OCI-LY1 (cell line): Measurements from ENCODE around the gene OLIG1.

Experiments used
- H2AFZ ChIP-seq: fragments of 200-600 bp; sonication (generic), shearing (Covaris generic); 2 replicates; pipeline ENCODE4 v1.6.0; 2014; ENCODE audit warnings: antibody characterized with exemption, mild to moderate bottlenecking, low read length
- H3F3A ChIP-seq: fragments of 200-600 bp; sonication (generic), shearing (Covaris generic); 2 replicates; pipeline ENCODE4 v1.6.0; 2014; ENCODE audit warnings: mild to moderate bottlenecking, antibody characterized with exemption, low read length, moderate library complexity; ENCODE audit not compliant: insufficient read depth
- H3K27ac ChIP-seq: fragments of 200-600 bp; sonication (generic); 2 replicates; pipeline ENCODE4 v1.5.1; 2014; ENCODE audit warnings: low read length, mixed run types, mild to moderate bottlenecking, low read depth; ENCODE audit not compliant: poor library complexity, severe bottlenecking
- H3K27me3 ChIP-seq: fragments of 200-600 bp; sonication (generic); 2 replicates; pipeline ENCODE4 v1.6.0; 2014; ENCODE audit warnings: antibody characterized with exemption, mild to moderate bottlenecking, low read length, moderate library complexity; ENCODE audit not compliant: insufficient read depth
- H3K36me3 ChIP-seq: fragments of 200-600 bp; sonication (generic); 2 replicates; pipeline ENCODE4 v1.6.1; 2014; ENCODE audit warnings: mild to moderate bottlenecking, antibody characterized with exemption, low read length, moderate library complexity, mixed read lengths; ENCODE audit not compliant: insufficient read depth
- H3K4me1 ChIP-seq: fragments of 200-600 bp; sonication (generic); 2 replicates; pipeline ENCODE4 v1.5.1; 2014; ENCODE audit warnings: mild to moderate bottlenecking, low read length, moderate library complexity; ENCODE audit not compliant: insufficient read depth, severe bottlenecking
- H3K4me2 ChIP-seq: fragments of 200-600 bp; sonication (generic), shearing (Covaris generic); 2 replicates; pipeline ENCODE4 v1.6.1; 2014; ENCODE audit warnings: low read length
- H3K4me3 ChIP-seq: fragments of 200-600 bp; sonication (generic); 2 replicates; pipeline ENCODE4 v1.5.1; 2014; ENCODE audit warnings: low read length, low read depth, mild to moderate bottlenecking, mixed read lengths; ENCODE audit not compliant: poor library complexity, severe bottlenecking
- H3K79me2 ChIP-seq: fragments of 200-600 bp; shearing (Covaris generic); 2 replicates; pipeline ENCODE4 v1.6.1; 2016; ENCODE audit warnings: mixed run types, low read length, mixed read lengths; ENCODE audit not compliant: insufficient read depth
- H3K9ac ChIP-seq: fragments of 200-600 bp; sonication (generic), shearing (Covaris generic); 2 replicates; pipeline ENCODE4 v1.6.1; 2014; ENCODE audit warnings: mild to moderate bottlenecking, low read length, mixed read lengths
- H3K9me2 ChIP-seq: fragments of 200-600 bp; sonication (generic), shearing (Covaris generic); 2 replicates; pipeline ENCODE4 v1.6.1; 2014; ENCODE audit warnings: low read depth, mild to moderate bottlenecking, low read length, mixed read lengths
- H3K9me3 ChIP-seq: fragments of 200-600 bp; shearing (Covaris generic); 2 replicates; pipeline ENCODE4 v1.6.1; 2014; ENCODE audit warnings: low read length, mixed read lengths
- H4K20me1 ChIP-seq: fragments of 200-600 bp; sonication (generic), shearing (Covaris generic); 2 replicates; pipeline ENCODE4 v1.6.0; 2016; ENCODE audit warnings: mild to moderate bottlenecking, low read length; ENCODE audit not compliant: insufficient read depth
- CTCF ChIP-seq: fragments of 200-600 bp; sonication (generic), shearing (Covaris generic); IDR thresholded peaks from 2 replicates; pipeline ENCODE4 v1.5.1; 2017; ENCODE audit warnings: mild to moderate bottlenecking, antibody characterized with exemption, low read length, moderate library complexity, mixed read lengths
- EZH2 ChIP-seq: fragments of 200-600 bp; sonication (generic), shearing (Covaris generic); IDR thresholded peaks from 2 replicates; pipeline ENCODE4 v1.8.0; 2017; ENCODE audit warnings: borderline replicate concordance, mixed run types, mild to moderate bottlenecking, antibody characterized with exemption, low read length, moderate library complexity, mixed read lengths

The OLIG1 gene

GRCh38 chr21:33047231-33047630 is 22.7 kb upstream of the OLIG1 start:
- H3K9ac ChIP-seq, result no peak overlapping the region
- no peaks in the 10 kb centered on the region for H3F3A ChIP-seq
- no peaks in the 10 kb centered on the region for H3K36me3 ChIP-seq
- no peaks in the 10 kb centered on the region for H3K4me1 ChIP-seq
- no peaks in the 10 kb centered on the region for H4K20me1 ChIP-seq
- TF ChIP-seq EZH2, result no peak
- TF ChIP-seq CTCF, result no peak
- no peaks in the 10 kb centered on the region for H3K9me2 ChIP-seq
- H3K4me3 ChIP-seq, result no peak overlapping the region
- H3K27ac ChIP-seq, result no peak overlapping the region
- H2AFZ ChIP-seq, result no peak overlapping the region
- H3K27me3 ChIP-seq, result peaks cover 3% of the 10 kb centered on the region; the same call in 1 of the 2 replicates
- H3K79me2 ChIP-seq, result no peaks in the 10 kb centered on the region
- no peak overlapping the region for H3K4me2 ChIP-seq
- H3K9me3 ChIP-seq, result no peaks in the 10 kb centered on the region

- no peaks in the 10 kb centered on the region for H3K4me1 ChIP-seq
- no peaks in the 10 kb centered on the region for H3K27me3 ChIP-seq
- no peaks in the 10 kb centered on the region for H3K9me2 ChIP-seq
- no peak overlapping the region for H3K4me3 ChIP-seq
- no peaks in the 10 kb centered on the region for H3F3A ChIP-seq
- H3K27ac ChIP-seq, result no peak overlapping the region
- no peaks in the 10 kb centered on the region for H4K20me1 ChIP-seq
- H3K9ac ChIP-seq, result no peak overlapping the region
- no peaks in the 10 kb centered on the region for H3K36me3 ChIP-seq
- H2AFZ ChIP-seq, result no peak overlapping the region
- no peak overlapping the region for H3K4me2 ChIP-seq
- H3K79me2 ChIP-seq, result no peaks in the 10 kb centered on the region
- TF ChIP-seq CTCF, result no peak
- TF ChIP-seq EZH2, result no peak
- no peaks in the 10 kb centered on the region for H3K9me3 ChIP-seq
Observed at GRCh38 chr21:33051925-33052324, 18.0 kb upstream of the OLIG1 start.

GRCh38 chr21:33053951-33054350 is 16.0 kb upstream of the OLIG1 start:
- H2AFZ ChIP-seq, result no peak overlapping the region
- no peaks in the 10 kb centered on the region for H3K4me1 ChIP-seq
- no peak overlapping the region for H3K9ac ChIP-seq
- no peaks in the 10 kb centered on the region for H3K79me2 ChIP-seq
- H3K27me3 ChIP-seq, result no peaks in the 10 kb centered on the region
- H3F3A ChIP-seq, result no peaks in the 10 kb centered on the region
- H3K9me3 ChIP-seq, result no peaks in the 10 kb centered on the region
- TF ChIP-seq CTCF (no peak), EZH2 (no peak)
- no peaks in the 10 kb centered on the region for H3K9me2 ChIP-seq
- H3K4me2 ChIP-seq, result no peak overlapping the region
- no peak overlapping the region for H3K27ac ChIP-seq
- no peaks in the 10 kb centered on the region for H3K36me3 ChIP-seq
- no peak overlapping the region for H3K4me3 ChIP-seq
- no peaks in the 10 kb centered on the region for H4K20me1 ChIP-seq
